Adipocyte (in vitro differentiated cells): ENCODE results near the gene SNX13.

Source experiments
- DNase-seq: peaks from one replicate; pipeline ENCODE4 v3.0.0-alpha.2; 2015; ENCODE audit warnings: low read depth
- H3K27me3 ChIP-seq: replicated peaks from 2 replicates; pipeline ENCODE4 v1.7.0; 2013; ENCODE audit warnings: mild to moderate bottlenecking, low read length, moderate library complexity; ENCODE audit not compliant: control insufficient read depth, insufficient read depth
- H3K36me3 ChIP-seq: 2 replicates; pipeline ENCODE4 v1.7.0; 2013; ENCODE audit warnings: low read length, mild to moderate bottlenecking, moderate library complexity; ENCODE audit not compliant: control insufficient read depth, insufficient read depth, severe bottlenecking
- H3K4me1 ChIP-seq: 2 replicates; pipeline ENCODE4 v1.7.0; 2013; ENCODE audit warnings: mild to moderate bottlenecking, low read length, moderate library complexity; ENCODE audit not compliant: control insufficient read depth, insufficient read depth
- H3K4me3 ChIP-seq: 2 replicates; pipeline ENCODE4 v1.7.0; 2013; ENCODE audit warnings: mild to moderate bottlenecking, low read length, moderate library complexity
- H3K9ac ChIP-seq: 2 replicates; pipeline ENCODE4 v1.7.0; 2013; ENCODE audit warnings: mild to moderate bottlenecking, low read length, moderate library complexity
- H3K9me3 ChIP-seq: 2 replicates; pipeline ENCODE4 v1.7.0; 2013; ENCODE audit warnings: mild to moderate bottlenecking, low read length, moderate library complexity; ENCODE audit not compliant: control insufficient read depth

Gene SNX13

DNA sequence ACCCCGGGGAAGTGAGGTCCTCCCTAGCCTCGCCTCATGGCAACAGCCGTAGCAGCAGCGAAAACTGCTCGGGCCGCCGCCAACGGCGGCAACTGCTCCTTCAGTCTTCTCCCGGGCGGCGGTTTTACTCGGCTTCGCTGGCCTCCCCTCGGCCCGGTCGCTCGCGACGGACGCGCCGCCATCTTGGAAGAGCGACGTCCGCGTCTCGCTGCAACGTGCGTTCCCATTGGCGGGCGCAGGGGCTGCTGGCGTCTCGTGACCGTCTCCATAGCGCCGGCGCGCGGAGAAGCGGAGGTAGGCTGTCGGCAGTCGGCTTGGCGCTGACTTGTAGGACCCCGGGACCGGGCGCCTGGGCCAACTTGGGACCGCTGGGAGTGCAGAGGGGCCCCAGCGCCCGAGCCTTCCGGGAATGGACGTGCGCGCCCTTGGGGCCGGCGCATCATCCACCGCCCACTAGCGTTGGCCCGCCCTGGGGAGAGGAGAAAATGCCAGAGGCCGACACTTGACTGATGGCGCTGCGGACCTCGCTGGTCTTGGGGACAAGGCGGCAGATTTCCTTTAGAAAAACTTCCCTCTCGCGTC is at the start of gene SNX13:
TSS of gene SNX13 (minus strand) at position 193 of the 582 bp plus-strand sequence. CDS start 199 bp downstream, outside the sequence.
- peak within 1 kb of the TSS; percentile 99 for H3K9ac ChIP-seq
- peak; percentile 98 for DNase-seq
- H3K27me3 ChIP-seq, result no peaks in the 10 kb centered on the region
- H3K36me3 ChIP-seq, result no peaks in the 10 kb centered on the region
- no peaks in the 10 kb centered on the region for H3K9me3 ChIP-seq
- H3K4me3 ChIP-seq, result peak within 1 kb of the TSS; percentile 97
- H3K4me1 ChIP-seq, result peaks cover 24% of the 10 kb centered on the region

DNA sequence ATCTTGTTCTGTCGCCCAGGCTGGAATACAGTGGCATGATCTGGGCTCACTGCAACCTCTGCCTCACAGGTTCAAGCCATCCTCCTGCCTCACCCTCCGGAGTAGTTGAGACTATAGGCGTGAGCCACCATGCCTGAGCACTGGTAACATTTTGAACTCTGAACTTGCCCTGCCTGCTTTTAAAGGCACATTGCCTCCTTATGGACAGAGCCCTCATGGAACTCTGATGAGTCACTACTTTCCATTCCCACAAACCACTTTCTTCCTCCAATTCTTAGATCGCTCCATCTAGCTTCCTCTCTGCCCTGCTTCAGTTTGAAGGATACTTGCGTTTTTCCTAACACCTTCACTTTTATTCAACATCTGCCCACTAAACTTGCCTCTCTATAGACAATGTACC is 49.3 kb upstream of the SNX13 start:
- Histone ChIP-seq H3K27me3 (no peaks in the 10 kb centered on the region), H3K4me3 (no peak overlapping the region), H3K36me3 (no peaks in the 10 kb centered on the region), H3K9me3 (no peaks in the 10 kb centered on the region), H3K9ac (no peak overlapping the region), H3K4me1 (peaks cover 22% of the 10 kb centered on the region)
- no peak for DNase-seq

- Histone ChIP-seq H3K9ac (no peak overlapping the region), H3K4me1 (peaks cover 27% of the 10 kb centered on the region), H3K4me3 (no peak overlapping the region), H3K36me3 (no peaks in the 10 kb centered on the region), H3K9me3 (no peaks in the 10 kb centered on the region), H3K27me3 (no peaks in the 10 kb centered on the region)
- DNase-seq, result no peak
These were observed 48.6 kb upstream of the SNX13 start for GRCh38 chr7:17988858-17989257.

DNA sequence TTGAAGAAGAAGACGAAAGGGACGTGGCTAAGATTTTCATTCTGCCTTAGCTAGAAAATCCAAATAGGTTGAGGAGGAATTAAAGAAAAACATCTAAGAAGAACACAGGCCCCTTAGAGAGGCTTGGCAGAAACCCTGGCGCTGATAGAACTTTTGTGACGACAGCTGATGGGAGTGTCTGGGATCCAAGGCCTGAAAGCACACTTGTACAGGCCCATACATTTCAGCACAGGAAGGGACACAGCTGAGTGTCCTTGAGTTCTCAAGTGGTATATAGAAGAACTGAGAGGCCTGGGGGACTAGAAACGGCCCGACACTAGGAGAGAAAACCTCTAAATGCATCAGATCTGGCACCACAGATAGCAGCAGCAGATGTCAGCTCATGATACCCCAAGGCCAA is 47.8 kb upstream of the SNX13 start:
- H3K9me3 ChIP-seq, result no peaks in the 10 kb centered on the region
- H3K4me3 ChIP-seq, result no peak overlapping the region
- no peaks in the 10 kb centered on the region for H3K36me3 ChIP-seq
- H3K9ac ChIP-seq, result no peak overlapping the region
- peaks cover 33% of the 10 kb centered on the region for H3K4me1 ChIP-seq
- H3K27me3 ChIP-seq, result no peaks in the 10 kb centered on the region
- no peak for DNase-seq

DNA sequence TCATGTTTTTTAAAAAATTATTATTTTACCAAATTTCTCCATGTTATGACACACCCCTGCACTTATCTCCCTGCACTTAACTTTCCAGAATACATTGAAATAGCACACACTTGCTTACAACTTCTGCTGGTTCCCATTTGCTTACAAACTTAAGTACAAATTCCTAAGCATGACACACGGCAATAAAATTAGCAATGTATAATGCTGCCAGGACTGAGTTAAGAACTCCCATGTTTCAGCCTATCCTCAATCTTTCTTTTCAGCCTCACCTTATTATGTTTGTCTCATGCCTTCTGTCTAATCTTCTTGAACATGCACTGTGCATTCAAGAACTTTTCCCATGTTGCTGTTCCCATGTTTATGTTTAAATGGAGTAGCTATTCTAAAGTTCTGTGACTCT is 46.6 kb upstream of the SNX13 start:
- DNase-seq, result peak; percentile 77
- Histone ChIP-seq H3K9me3 (no peaks in the 10 kb centered on the region), H3K36me3 (no peaks in the 10 kb centered on the region), H3K27me3 (no peaks in the 10 kb centered on the region), H3K4me1 (peaks cover 33% of the 10 kb centered on the region), H3K9ac (no peak overlapping the region), H3K4me3 (peak overlapping the region; percentile 8)

DNA sequence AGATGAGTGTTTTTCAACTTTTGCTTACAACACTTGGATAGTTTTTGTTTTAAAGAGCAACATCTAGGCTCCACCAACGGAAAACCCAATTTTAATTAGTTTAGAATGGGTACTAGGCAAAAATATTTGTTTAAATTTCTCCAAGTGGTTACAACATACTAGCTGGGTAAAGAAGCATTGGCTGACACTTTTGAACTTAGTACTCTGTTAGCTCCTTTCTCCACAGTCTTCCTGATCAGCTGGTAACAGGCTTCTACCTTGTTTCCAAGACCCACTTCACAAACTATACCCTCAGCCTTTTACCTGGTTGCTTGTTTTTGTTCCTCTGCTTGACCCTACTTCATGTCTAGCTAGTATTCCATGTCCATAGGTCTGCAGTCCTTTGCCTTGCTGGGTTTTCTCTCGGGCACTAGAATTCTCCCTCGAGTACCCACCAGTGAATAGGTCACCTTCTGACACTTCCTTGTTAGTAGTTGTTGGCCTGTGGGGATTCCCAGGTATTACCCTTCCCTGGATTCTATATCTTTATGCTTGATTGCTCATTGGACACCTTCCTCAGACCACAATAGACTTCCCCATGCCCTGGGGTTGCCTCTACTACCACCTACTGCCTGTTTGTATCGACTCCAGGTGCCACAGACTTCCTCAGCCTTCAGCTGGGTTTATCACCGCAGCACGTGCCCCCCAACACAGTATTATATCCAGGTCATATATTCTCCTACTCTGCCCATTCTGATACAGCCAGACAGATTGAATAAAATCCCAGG is 45.4 kb upstream of the SNX13 start:
- H3K36me3 ChIP-seq, result no peaks in the 10 kb centered on the region
- DNase-seq, result no peak
- no peak overlapping the region for H3K4me3 ChIP-seq
- no peak overlapping the region for H3K9ac ChIP-seq
- peaks cover 33% of the 10 kb centered on the region for H3K4me1 ChIP-seq
- no peaks in the 10 kb centered on the region for H3K27me3 ChIP-seq
- H3K9me3 ChIP-seq, result peaks cover 8% of the 10 kb centered on the region

DNA sequence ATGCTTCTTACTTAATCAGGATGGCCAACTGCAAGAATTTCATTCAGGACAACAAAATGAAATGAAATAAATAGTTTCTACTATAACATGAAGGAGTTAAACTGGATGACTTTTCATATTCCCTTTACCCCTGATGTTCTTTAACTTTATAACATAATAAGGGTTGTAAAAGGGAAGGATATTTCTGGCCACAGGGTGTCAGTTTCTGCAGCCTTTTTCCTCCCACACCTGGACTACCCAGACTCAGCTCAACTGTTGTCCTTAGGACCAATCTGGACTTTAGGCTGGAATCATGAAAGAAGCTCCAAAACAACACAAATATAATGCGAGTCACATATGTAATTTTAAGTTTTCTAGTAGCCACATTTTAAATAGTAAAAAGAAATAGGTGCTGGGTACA is 44.0 kb upstream of the SNX13 start:
- Histone ChIP-seq H3K27me3 (no peaks in the 10 kb centered on the region), H3K4me3 (no peak overlapping the region), H3K36me3 (no peaks in the 10 kb centered on the region), H3K9ac (no peak overlapping the region), H3K9me3 (peaks cover 9% of the 10 kb centered on the region), H3K4me1 (peaks cover 33% of the 10 kb centered on the region)
- DNase-seq, result no peak

DNA sequence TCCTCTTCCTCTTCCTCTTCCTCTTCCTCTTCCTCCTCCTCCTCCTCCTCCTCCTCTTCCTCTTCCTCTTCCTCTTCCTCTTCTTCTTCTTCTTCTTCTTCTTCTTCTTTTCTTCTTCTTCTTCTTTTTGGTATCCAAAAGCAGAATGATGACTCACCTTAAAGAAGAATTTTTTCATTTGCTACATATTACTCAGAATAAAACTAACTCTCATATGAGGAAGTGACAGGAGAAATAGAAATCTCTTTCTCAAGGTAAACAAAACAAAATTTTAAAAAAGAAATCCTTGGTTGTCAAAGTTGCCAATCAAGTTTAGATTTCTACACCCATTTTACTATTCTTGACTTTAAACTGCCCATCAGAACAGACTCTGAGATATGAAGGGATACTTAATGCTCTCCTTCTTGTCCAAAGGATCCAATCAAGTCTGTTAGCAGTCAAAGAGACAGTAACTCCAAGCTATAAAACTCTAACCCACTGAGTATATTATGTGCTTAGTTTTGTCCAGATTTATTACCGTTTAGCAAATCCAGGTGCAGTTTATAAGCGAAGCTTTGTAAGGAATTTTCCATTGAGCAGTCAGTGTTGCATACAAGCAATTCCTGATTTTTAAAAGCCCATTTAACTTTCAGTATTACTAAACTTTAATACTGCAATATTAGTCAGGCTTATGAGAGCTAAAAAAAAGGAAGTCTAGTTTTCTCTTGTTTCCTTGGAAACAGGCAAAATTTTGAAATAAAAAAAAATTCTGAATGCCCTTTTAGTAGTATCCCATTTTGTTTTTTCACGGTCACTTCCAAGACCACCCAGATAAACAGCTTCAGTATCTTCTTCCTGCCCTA is 43.1 kb upstream of the SNX13 start:
- DNase-seq, result no peak
- Histone ChIP-seq H3K9ac (peak overlapping the region; percentile 29), H3K36me3 (no peaks in the 10 kb centered on the region), H3K9me3 (peaks cover 9% of the 10 kb centered on the region), H3K27me3 (no peaks in the 10 kb centered on the region), H3K4me3 (peak overlapping the region; percentile 15), H3K4me1 (peaks cover 33% of the 10 kb centered on the region)

GRCh38 chr7:17976952-17977351 is 36.7 kb upstream of the SNX13 start:
- Histone ChIP-seq H3K4me3 (no peak overlapping the region), H3K9ac (no peak overlapping the region), H3K27me3 (no peaks in the 10 kb centered on the region), H3K9me3 (peaks cover 9% of the 10 kb centered on the region), H3K4me1 (no peaks in the 10 kb centered on the region), H3K36me3 (no peaks in the 10 kb centered on the region)
- DNase-seq, result no peak

DNA sequence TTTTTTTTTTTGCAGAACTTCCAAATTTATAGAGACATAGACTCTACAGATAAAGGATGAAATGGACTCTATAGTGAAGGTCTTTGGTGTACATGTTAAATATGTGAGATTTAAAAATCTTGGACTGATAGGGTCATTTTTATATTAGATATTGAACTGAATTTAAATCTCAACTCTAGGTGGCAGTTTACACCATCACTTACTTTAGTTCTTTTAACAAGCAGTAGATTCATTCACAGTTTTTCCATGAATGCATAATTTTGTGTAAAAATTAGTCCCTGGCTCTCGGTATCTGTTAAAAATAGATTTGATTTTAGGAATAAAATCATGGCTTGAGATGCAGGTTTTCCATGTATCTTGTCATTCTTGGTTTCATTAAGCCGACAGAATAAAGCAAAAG is 31.1 kb upstream of the SNX13 start:
- no peak overlapping the region for H3K9ac ChIP-seq
- peak; percentile 63 for DNase-seq
- H3K27me3 ChIP-seq, result no peaks in the 10 kb centered on the region
- no peak overlapping the region for H3K4me3 ChIP-seq
- no peaks in the 10 kb centered on the region for H3K9me3 ChIP-seq
- no peaks in the 10 kb centered on the region for H3K36me3 ChIP-seq
- H3K4me1 ChIP-seq, result no peaks in the 10 kb centered on the region
